Right atrium auricular region (tissue), 2 donors: ENCODE measurements around the gene NBEAL1. TPM values are rescaled to one million over a fixed set of nuclear protein-coding genes. Genes with fewer than 3 reads are reported as not detected.

ENCODE experiments used
- DNase-seq: peaks from one replicate; pipeline ENCODE4 v3.0.0-alpha.2; 2019; ENCODE audit warnings: low spot score
- H3K27ac ChIP-seq, 2 donors: fragments of 200-600 bp; sonication (generic); 1 replicate in 1 of 2; 2 replicates in 1 of 2; pipeline ENCODE4 v1.5.1; 2016 to 2019
- H3K27me3 ChIP-seq, 2 donors: fragments of 200-600 bp; sonication (generic); one replicate each; pipeline versions ENCODE4 v1.5.1 to v1.6.0; 2017 to 2019
- H3K36me3 ChIP-seq: fragments of 200-600 bp; sonication (generic); one replicate; pipeline ENCODE4 v1.5.1; 2016
- H3K4me1 ChIP-seq, 2 donors: fragments of 200-600 bp; sonication (generic); one replicate each; pipeline versions ENCODE4 v1.5.1 to v1.6.0; 2017 to 2019
- H3K4me3 ChIP-seq, 2 donors: fragments of 200-600 bp; sonication (generic); 1 replicate in 1 of 2; 2 replicates in 1 of 2; pipeline ENCODE4 v1.5.1; 2017 to 2019; ENCODE audit warnings: mild to moderate bottlenecking in 1 of 2, moderate library complexity in 1 of 2
- H3K9me3 ChIP-seq, 2 donors: fragments of 200-600 bp; sonication (generic); one replicate each; pipeline ENCODE4 v1.5.1; 2019
- total RNA-seq, 2 donors: library from RNA; depleted of rRNA; stranded (reverse); fragments of >200 nt; gene quantifications; one replicate each; pipeline ENCODE4 v1.1.0, GENCODE V29; 2016
- TF ChIP-seq, protein P1 (sequence below), 2 donors: fragments of 200-600 bp; sonication (generic); IDR thresholded peaks; one replicate each; pipeline ENCODE4 v1.5.1; 2019; ENCODE audit warnings: antibody characterized with exemption in 2 of 2

Gene NBEAL1
- total RNA-seq, 2 donors from 2014 or later: 11.6 to 20.1 TPM

DNA sequence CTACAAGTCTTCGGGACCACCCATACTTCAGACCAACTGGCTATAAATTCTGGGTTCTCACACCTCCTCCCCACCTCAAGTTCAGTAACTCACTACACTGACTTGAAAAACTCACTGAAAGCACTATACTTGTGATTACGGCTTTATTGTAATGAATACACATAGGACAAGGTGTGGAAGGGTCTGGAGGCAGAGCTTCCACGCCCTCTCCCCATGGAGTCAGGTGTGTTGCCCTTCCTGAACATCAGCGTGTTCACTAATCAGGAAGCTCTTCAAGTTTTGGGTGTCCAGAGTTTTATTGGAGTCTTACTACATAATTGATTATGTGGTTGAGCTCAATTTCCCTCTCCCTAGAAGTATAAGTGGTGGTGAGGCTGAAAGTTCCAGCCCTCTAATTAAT lies 27.5 kb downstream of the NBEAL1 start:
- peaks cover 0 to 14% of the 10 kb centered on the region in 2 donors for H3K4me1 ChIP-seq
- H3K9me3 ChIP-seq: no peaks in the 10 kb centered on the region
- no peak overlapping the region for H3K4me3 ChIP-seq
- H3K36me3 ChIP-seq: peaks cover 9% of the 10 kb centered on the region
- H3K27me3 ChIP-seq: no peaks in the 10 kb centered on the region
- DNase-seq: no peak
- no peak overlapping the region for H3K27ac ChIP-seq
- TF ChIP-seq, protein P1, sequence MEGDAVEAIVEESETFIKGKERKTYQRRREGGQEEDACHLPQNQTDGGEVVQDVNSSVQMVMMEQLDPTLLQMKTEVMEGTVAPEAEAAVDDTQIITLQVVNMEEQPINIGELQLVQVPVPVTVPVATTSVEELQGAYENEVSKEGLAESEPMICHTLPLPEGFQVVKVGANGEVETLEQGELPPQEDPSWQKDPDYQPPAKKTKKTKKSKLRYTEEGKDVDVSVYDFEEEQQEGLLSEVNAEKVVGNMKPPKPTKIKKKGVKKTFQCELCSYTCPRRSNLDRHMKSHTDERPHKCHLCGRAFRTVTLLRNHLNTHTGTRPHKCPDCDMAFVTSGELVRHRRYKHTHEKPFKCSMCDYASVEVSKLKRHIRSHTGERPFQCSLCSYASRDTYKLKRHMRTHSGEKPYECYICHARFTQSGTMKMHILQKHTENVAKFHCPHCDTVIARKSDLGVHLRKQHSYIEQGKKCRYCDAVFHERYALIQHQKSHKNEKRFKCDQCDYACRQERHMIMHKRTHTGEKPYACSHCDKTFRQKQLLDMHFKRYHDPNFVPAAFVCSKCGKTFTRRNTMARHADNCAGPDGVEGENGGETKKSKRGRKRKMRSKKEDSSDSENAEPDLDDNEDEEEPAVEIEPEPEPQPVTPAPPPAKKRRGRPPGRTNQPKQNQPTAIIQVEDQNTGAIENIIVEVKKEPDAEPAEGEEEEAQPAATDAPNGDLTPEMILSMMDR (IDR thresholded peaks at IDR 0.05): no peak

DNA sequence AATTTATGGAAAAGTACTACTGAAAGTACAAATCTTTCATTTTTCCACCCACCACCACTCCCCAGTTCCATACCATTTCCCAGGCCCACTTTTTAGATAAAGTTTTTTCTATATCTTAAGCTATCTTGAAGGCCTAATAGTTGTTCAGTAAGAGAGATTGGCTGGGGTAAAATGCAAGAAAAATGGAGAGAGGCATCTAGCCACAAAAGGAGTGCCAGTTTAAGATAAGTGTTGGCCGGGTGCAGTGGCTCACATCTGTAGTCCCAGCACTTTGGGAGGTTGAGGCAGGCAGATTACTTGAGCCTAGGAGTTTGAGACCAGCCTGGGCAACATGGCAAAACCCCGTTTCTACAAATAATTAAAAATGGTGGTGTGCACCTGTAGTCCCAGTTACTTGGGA lies 28.6 kb downstream of the NBEAL1 start:
- Histone ChIP-seq H3K27me3 (no peaks in the 10 kb centered on the region), H3K36me3 (peaks cover 9% of the 10 kb centered on the region), H3K9me3 (no peaks in the 10 kb centered on the region), H3K4me3 (no peak overlapping the region), H3K27ac (no peak overlapping the region), H3K4me1 (peaks cover 0 to 14% of the 10 kb centered on the region in 2 donors)
- TF ChIP-seq, protein P1 (IDR thresholded peaks at IDR 0.05): no peak
- DNase-seq: no peak

DNA sequence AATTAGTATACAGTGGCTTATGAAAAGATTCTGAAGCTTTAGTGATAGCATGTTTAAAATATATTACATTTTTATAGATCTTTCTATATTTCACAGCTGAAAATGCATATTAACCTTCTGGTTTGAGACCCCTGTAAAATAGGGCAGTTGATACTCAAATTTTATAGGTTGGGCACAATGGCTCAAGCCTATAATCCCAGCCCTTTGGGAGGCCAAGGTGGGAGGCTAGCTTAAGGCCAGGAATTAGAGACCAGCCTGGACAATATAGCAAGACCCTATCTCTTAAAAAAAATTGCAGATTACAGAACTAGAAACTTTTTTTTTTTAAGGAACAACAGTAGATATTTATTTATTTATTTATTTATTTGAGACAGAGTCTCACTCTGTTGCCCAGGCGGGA lies 31.2 kb downstream of the NBEAL1 start:
- Histone ChIP-seq H3K36me3 (peaks cover 20% of the 10 kb centered on the region), H3K4me3 (no peak overlapping the region), H3K9me3 (no peaks in the 10 kb centered on the region), H3K4me1 (peaks cover 0 to 9% of the 10 kb centered on the region in 2 donors), H3K27me3 (no peaks in the 10 kb centered on the region), H3K27ac (no peak overlapping the region)
- DNase-seq: no peak
- TF ChIP-seq, protein P1 (IDR thresholded peaks at IDR 0.05): no peak

DNA sequence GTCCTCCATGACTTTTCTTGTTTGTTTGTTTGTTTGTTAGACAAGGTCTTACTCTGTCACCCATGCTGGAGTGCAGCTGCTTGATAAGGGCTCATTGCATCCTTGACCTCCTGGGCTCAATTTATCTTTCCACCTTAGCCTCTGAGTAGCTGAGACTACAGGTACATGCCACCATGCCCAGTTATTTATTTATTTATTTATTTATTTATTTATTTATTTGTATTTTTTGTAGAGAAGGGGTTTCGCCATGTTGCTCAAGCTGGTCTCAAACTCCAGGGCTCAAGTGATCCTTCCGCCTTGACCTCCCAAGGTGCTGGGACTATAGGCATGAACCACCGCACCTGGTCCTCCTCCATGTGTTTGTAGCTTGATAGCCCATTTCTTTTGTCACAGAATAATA lies 37.9 kb downstream of the NBEAL1 start:
- H3K27me3 ChIP-seq: no peaks in the 10 kb centered on the region
- no peak for DNase-seq
- no peak overlapping the region for H3K27ac ChIP-seq
- peaks cover 41% of the 10 kb centered on the region for H3K36me3 ChIP-seq
- H3K4me1 ChIP-seq: no peaks in the 10 kb centered on the region
- no peaks in the 10 kb centered on the region for H3K9me3 ChIP-seq
- TF ChIP-seq, protein P1 (IDR thresholded peaks at IDR 0.05): no peak
- no peak overlapping the region for H3K4me3 ChIP-seq

DNA sequence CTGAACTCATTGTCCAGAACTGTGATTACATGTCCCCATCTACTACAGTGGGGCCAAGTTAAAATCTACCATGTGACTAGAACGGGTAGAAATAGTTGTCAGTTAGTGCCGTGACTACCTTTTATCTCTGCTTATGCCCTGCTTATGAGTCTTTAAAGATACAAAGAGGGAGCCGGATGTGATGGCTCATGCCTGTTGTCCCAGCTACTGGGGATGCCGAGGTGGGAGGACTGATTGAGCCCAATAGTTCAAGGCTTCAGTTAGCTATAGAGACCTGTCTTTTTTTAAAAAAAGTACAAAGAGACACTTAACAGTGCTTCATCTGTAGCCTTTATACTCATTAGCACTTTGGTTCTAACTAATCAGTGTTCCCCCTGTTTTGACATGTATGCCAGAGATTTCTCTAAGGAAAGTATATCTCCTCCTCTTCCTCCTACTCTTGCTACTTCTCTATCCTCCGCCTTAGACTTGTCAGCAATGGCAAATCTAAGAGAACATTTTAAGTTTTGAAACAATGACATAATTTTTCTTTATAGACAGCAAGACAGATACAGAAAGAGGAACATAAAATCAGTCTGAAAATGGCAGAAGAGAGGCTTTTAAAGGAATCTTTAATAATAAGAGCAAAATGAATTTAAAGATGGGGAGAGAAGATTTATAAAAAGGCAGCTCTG lies 45.0 kb downstream of the NBEAL1 start:
- Histone ChIP-seq H3K36me3 (peaks cover 46% of the 10 kb centered on the region), H3K4me3 (no peak overlapping the region), H3K9me3 (no peaks in the 10 kb centered on the region), H3K4me1 (no peaks in the 10 kb centered on the region), H3K27ac (no peak overlapping the region), H3K27me3 (no peaks in the 10 kb centered on the region)
- no peak for DNase-seq
- TF ChIP-seq, protein P1 (IDR thresholded peaks at IDR 0.05): no peak

DNA sequence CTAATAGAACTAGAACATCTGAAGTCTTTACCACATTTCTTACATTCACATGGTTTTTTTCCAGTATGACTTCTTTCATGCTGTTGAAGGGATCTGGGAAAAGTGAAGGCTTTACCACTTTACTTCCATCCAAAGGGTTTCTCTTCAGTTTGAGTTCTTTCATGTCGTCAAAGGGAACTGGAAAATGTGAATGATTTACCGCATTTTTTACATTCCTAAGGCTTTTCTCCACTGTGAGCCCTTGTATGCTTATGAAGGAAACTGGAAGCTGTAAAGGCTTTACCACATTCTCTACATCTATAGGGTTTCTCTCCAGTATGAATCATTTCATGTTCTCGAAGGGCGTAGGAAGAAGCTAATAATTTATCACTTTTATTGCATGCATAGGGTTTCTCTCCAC lies 46.7 kb downstream of the NBEAL1 start:
- TF ChIP-seq, protein P1 (IDR thresholded peaks at IDR 0.05): no peak
- H3K27ac ChIP-seq: no peak overlapping the region
- H3K9me3 ChIP-seq: no peaks in the 10 kb centered on the region
- DNase-seq: no peak
- H3K36me3 ChIP-seq: peaks cover 46% of the 10 kb centered on the region
- H3K4me1 ChIP-seq: no peaks in the 10 kb centered on the region
- no peak overlapping the region for H3K4me3 ChIP-seq
- no peaks in the 10 kb centered on the region for H3K27me3 ChIP-seq
